ENCODE data around the gene SEMA4C.

- TF ChIP-seq POLR2A (IDR thresholded peaks at IDR 0.05) (no peak), POLR2AphosphoS5 (IDR thresholded peaks at IDR 0.05) (no peak), EP300 (IDR thresholded peaks at IDR 0.05) (no peak)
- TF ChIP-seq, protein P1, sequence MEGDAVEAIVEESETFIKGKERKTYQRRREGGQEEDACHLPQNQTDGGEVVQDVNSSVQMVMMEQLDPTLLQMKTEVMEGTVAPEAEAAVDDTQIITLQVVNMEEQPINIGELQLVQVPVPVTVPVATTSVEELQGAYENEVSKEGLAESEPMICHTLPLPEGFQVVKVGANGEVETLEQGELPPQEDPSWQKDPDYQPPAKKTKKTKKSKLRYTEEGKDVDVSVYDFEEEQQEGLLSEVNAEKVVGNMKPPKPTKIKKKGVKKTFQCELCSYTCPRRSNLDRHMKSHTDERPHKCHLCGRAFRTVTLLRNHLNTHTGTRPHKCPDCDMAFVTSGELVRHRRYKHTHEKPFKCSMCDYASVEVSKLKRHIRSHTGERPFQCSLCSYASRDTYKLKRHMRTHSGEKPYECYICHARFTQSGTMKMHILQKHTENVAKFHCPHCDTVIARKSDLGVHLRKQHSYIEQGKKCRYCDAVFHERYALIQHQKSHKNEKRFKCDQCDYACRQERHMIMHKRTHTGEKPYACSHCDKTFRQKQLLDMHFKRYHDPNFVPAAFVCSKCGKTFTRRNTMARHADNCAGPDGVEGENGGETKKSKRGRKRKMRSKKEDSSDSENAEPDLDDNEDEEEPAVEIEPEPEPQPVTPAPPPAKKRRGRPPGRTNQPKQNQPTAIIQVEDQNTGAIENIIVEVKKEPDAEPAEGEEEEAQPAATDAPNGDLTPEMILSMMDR (IDR thresholded peaks at IDR 0.05): no peak
Observed at GRCh38 chr2:96817882-96818281, 52.0 kb downstream of the SEMA4C start.

Measured in gastroesophageal sphincter (tissue), 3 donors.